Central memory CD4-positive, alpha-beta T cell (primary cell): ENCODE results near the gene CACNA2D4.

Experiments
- DNase-seq: peaks from one replicate; pipeline ENCODE4 v3.0.0; 2022

CACNA2D4 gene

GRCh38 chr12:1885599-1886245 is 32.7 kb downstream of the CACNA2D4 start:
- DNase-seq, result no peak

GRCh38 chr12:1885082-1885596 is 33.3 kb downstream of the CACNA2D4 start:
- DNase-seq, result no peak

GRCh38 chr12:1884651-1885050 is 33.8 kb downstream of the CACNA2D4 start:
- DNase-seq, result no peak

- no peak for DNase-seq
Observed at GRCh38 chr12:1883513-1883912, 34.9 kb downstream of the CACNA2D4 start.

GRCh38 chr12:1882850-1883470 is 35.5 kb downstream of the CACNA2D4 start:
- no peak for DNase-seq

GRCh38 chr12:1882405-1882804 is 36.0 kb downstream of the CACNA2D4 start:
- DNase-seq, result no peak

GRCh38 chr12:1881936-1882335 is 36.5 kb downstream of the CACNA2D4 start:
- DNase-seq, result no peak

GRCh38 chr12:1881301-1881700 is 37.2 kb downstream of the CACNA2D4 start:
- no peak for DNase-seq

GRCh38 chr12:1880876-1881275 is 37.6 kb downstream of the CACNA2D4 start:
- no peak for DNase-seq

- no peak for DNase-seq
Observed at GRCh38 chr12:1880153-1880845, 38.2 kb downstream of the CACNA2D4 start.

GRCh38 chr12:1879633-1880032 is 38.8 kb downstream of the CACNA2D4 start:
- no peak for DNase-seq

- DNase-seq, result no peak
Observed at GRCh38 chr12:1878695-1879094, 39.8 kb downstream of the CACNA2D4 start.

GRCh38 chr12:1878214-1878613 is 40.2 kb downstream of the CACNA2D4 start:
- DNase-seq, result no peak

- DNase-seq, result no peak
Observed at GRCh38 chr12:1877169-1877878, 41.1 kb downstream of the CACNA2D4 start.

GRCh38 chr12:1876086-1876485 is 42.4 kb downstream of the CACNA2D4 start:
- DNase-seq, result no peak

GRCh38 chr12:1875608-1876007 is 42.8 kb downstream of the CACNA2D4 start:
- no peak for DNase-seq

- DNase-seq, result no peak
Observed at GRCh38 chr12:1873531-1874510, 44.6 kb downstream of the CACNA2D4 start.

- DNase-seq, result no peak
Observed at GRCh38 chr12:1872448-1872847, 46.0 kb downstream of the CACNA2D4 start.

- DNase-seq, result no peak
Observed at GRCh38 chr12:1872001-1872400, 46.5 kb downstream of the CACNA2D4 start.

GRCh38 chr12:1870998-1871917 is 47.2 kb downstream of the CACNA2D4 start:
- DNase-seq, result no peak

GRCh38 chr12:1870086-1870485 is 48.4 kb downstream of the CACNA2D4 start:
- no peak for DNase-seq
